ENCODE data around the gene MNT. TPM values are rescaled to one million over a fixed set of nuclear protein-coding genes. Genes with fewer than 3 reads are reported as not detected.

Gene MNT
- total and polyA plus RNA-seq, 4 experiments from 2014 or later = 0.29 to 50.7 (median 23.2) TPM

- Mint-ChIP-seq H3K36me3 (peaks cover 8 to 34% of the 10 kb centered on the region in 2 donors), H3K27ac (peak overlapping the region; percentile 15 to 95 (median 59)), H3K27me3 (peaks cover 0 to 1% of the 10 kb centered on the region in 2 donors), H3K9me3 (peaks cover 0 to 8% (median 0%) of the 10 kb centered on the region in 8 donors), H3K4me3 (no peak overlapping the region), H3K4me1 (peaks cover 20 to 44% (median 27%) of the 10 kb centered on the region in 4 donors)
- intact Hi-C loops (cut with micrococcal nuclease) = no loop called here
- Histone ChIP-seq H3K36me3 (ENCODE audit: insufficient read depth, low read length) (peaks cover 3% of the 10 kb centered on the region), H3K27me3 (ENCODE audit: insufficient read depth, low read length) (no peaks in the 10 kb centered on the region), H3K4me1 (ENCODE audit: insufficient read depth, low read length) (peaks cover 25% of the 10 kb centered on the region), H3K27ac (ENCODE audit: low read depth, low read length) (no peak overlapping the region), H3K9me3 (ENCODE audit: control insufficient read depth in 1 of 2, low read length in 2 of 2) (no peaks in the 10 kb centered on the region), H3K4me3 (ENCODE audit: low read length in 2 of 2) (no peak overlapping the region)
- CTCF ChIA-PET (ENCODE audit: partially characterized antibody) = interaction anchor here (1.2 to 1.9 kb wide), 2 partner anchors 9 to 27 kb away, joined by 3 to 10 read pairs; no protein-coding TSS in a partner anchor
- DNase-seq = peak in 1 of 5 donors; percentile 30
- POLR2A ChIA-PET (ENCODE audit: partially characterized antibody) = interaction anchor here (0.9 kb wide), 1 partner anchor 13 kb away, joined by 3 read pairs; no protein-coding TSS in a partner anchor
These were observed 12.2 kb downstream of the MNT start for GRCh38 chr17:2388683-2389055.

DNA sequence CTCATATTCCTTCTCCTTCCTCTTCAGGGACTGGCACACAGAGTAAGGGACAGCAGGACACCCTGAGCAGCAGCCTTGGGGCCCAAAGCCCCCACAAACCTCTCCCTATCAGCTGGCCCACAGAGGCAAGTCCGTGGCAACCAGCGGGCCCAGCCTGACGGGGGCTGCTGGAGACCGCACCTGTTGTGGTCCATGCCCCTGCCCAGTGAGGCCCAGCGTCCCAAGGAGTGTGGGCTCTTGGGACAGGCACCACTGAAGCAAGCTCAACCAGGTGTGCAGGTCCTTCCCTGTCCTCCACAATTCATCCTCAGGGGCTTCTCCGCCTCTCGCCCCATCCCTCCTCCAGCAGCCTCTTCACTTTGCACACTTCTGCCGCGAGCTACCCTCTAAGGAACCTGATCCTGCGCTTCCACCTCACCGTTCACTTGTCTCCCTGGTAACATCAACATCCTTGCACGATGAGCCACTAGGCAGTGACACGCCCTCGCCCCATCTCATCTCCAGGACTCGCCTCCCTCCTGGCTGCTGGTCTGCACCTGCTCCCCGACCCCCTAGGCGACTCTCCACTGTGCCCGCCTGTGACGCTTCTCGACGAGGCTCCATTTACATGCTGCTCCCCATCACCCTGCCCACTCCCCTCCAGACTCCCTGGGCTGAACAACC is 12.7 kb downstream of the MNT start:
- Histone ChIP-seq H3K4me3 (ENCODE audit: low read length in 2 of 2) (no peak overlapping the region), H3K9me3 (ENCODE audit: control insufficient read depth in 1 of 2, low read length in 2 of 2) (no peaks in the 10 kb centered on the region), H3K36me3 (ENCODE audit: insufficient read depth, low read length) (peaks cover 3% of the 10 kb centered on the region), H3K27me3 (ENCODE audit: insufficient read depth, low read length) (no peaks in the 10 kb centered on the region), H3K4me1 (ENCODE audit: insufficient read depth, low read length) (peaks cover 25% of the 10 kb centered on the region), H3K27ac (ENCODE audit: low read depth, low read length) (no peak overlapping the region)
- POLR2A ChIA-PET (ENCODE audit: partially characterized antibody) = interaction anchor here (0.9 kb wide), 1 partner anchor 14 kb away, joined by 3 read pairs; no protein-coding TSS in a partner anchor
- CTCF ChIA-PET (ENCODE audit: partially characterized antibody) = interaction anchor here (1.2 to 1.9 kb wide), 2 partner anchors 10 to 28 kb away, joined by 3 to 10 read pairs; no protein-coding TSS in a partner anchor
- peak in 1 of 5 donors; percentile 20 for DNase-seq
- H3K27me3 Mint-ChIP-seq = peaks cover 0 to 1% of the 10 kb centered on the region in 2 donors
- intact Hi-C loops (cut with micrococcal nuclease) = no loop called here
- H3K36me3 Mint-ChIP-seq = peaks cover 8 to 31% of the 10 kb centered on the region in 2 donors
- H3K4me3 Mint-ChIP-seq = no peak overlapping the region
- H3K4me1 Mint-ChIP-seq = peaks cover 19 to 47% (median 26%) of the 10 kb centered on the region in 4 donors
- H3K27ac Mint-ChIP-seq = peak overlapping the region in 5 of 7 donors; percentile 32 to 89 (median 59)
- H3K9me3 Mint-ChIP-seq = peaks cover 0 to 8% (median 0%) of the 10 kb centered on the region in 8 donors

DNA sequence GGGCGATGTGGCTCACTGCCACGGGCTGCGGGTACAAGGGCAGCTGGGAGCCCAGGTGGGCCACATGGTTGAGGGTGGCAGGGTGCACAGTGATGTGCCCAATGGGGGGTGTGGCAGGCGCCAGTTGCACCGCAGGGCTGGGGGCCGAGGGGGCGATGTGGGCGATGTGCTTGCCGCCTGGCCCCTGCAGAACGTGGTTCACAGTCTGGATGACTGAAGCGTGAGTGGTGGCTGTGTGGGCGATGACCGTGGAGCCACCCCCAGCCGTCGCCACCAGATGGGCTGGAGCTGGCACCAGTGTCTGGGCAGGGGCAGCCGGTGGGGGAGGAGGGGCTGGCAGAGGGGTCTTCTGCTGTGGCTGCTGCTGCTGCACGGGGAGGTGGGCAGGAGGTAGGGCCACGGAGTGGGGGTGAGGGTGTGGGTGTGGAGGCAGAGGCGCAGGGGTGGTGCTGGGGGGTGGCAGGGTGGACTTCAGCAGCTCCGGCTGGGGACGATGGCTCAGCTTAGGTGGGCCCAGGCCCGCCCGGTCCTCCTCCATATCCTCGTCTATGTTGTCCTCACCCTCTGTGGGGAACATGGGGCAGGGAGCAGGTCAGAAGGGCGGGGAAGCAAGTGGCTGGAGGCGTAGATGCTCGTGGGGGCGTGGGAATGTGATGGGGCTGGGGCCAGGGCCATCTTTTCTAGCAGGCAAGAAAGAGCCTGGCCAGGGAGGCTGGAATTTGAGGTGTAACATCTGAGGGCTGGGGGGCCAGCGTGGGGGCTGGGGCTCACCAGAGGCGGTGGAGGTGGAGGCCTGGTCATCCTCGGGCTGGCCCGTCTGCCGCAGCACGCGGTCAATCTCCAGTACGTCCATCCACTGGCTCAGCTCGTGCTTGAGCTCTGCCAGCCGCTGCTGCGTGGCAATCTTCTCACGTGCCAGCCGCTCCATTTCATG is 13.5 kb downstream of the MNT start:
- H3K27me3 ChIP-seq (ENCODE audit: insufficient read depth, low read length) = no peaks in the 10 kb centered on the region
- no peaks in the 10 kb centered on the region for H3K9me3 ChIP-seq (ENCODE audit: control insufficient read depth in 1 of 2, low read length in 2 of 2)
- intact Hi-C loops (cut with micrococcal nuclease) = no loop called here
- peaks cover 30% of the 10 kb centered on the region for H3K4me1 ChIP-seq (ENCODE audit: insufficient read depth, low read length)
- ChIA-PET POLR2A (ENCODE audit: partially characterized antibody) (interaction anchor here (1.6 kb wide), 1 partner anchor 14 kb away, joined by 5 read pairs; no protein-coding TSS in a partner anchor), CTCF (ENCODE audit: partially characterized antibody) (interaction anchor here (1.2 to 10.0 kb wide), 3 partner anchors 11 to 29 kb away, joined by 3 to 558 read pairs (median 10); no protein-coding TSS in a partner anchor)
- peaks cover 3% of the 10 kb centered on the region for H3K36me3 ChIP-seq (ENCODE audit: insufficient read depth, low read length)
- peak in 1 of 5 donors; percentile 36 for DNase-seq
- H3K36me3 Mint-ChIP-seq = peaks cover 8 to 30% of the 10 kb centered on the region in 2 donors
- no peak overlapping the region for H3K4me3 ChIP-seq (ENCODE audit: low read length in 2 of 2)
- no peak overlapping the region for H3K27ac ChIP-seq (ENCODE audit: low read depth, low read length)
- H3K27me3 Mint-ChIP-seq = peaks cover 0 to under 1% of the 10 kb centered on the region in 2 donors
- H3K4me3 Mint-ChIP-seq = no peak overlapping the region
- peak overlapping the region in 1 of 7 donors; percentile 42 for H3K27ac Mint-ChIP-seq
- H3K4me1 Mint-ChIP-seq = peaks cover 19 to 52% (median 28%) of the 10 kb centered on the region in 4 donors
- H3K9me3 Mint-ChIP-seq = peaks cover 0 to 7% (median 0%) of the 10 kb centered on the region in 8 donors

DNA sequence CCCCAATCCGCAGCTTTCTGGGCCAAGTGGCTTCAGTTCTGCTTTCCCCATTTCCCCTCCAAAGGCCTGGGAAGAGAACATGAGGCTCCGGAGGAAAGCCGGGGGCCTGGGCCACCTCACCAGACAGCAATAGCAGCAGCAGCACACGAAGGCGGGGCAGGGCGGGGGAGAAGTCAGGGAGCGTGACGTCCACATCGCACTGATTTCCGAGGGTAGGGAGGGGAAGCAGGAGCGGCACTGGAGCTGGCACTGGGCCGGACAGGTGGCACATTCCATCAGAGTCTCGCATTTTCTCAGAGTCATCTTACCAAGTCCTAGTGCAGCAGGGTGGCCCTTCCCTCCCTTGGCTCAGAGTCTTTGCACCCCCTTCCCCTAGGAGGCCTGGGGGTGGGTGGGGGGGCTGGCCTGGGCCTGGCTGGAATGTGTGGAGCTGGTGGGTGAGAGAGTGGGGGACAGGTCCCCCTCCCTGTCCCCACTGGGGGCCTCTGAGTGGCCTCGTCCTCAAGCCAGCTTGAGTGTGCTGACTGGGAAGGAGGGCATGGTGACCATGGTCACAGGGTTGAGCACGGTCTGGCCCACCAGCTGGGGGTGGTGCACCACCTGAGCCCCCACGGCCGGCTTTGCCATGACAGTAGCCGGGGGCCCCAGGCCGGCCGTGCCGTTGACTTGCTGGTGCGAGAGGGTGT is 14.3 kb downstream of the MNT start:
- Mint-ChIP-seq H3K36me3 (peaks cover 8 to 23% of the 10 kb centered on the region in 2 donors), H3K9me3 (peaks cover 0 to 5% (median 0%) of the 10 kb centered on the region in 8 donors), H3K4me1 (peaks cover 11 to 46% (median 21%) of the 10 kb centered on the region in 4 donors), H3K27ac (peak overlapping the region in 1 of 7 donors; percentile 46), H3K4me3 (no peak overlapping the region), H3K27me3 (no peaks in the 10 kb centered on the region)
- H3K27me3 ChIP-seq (ENCODE audit: insufficient read depth, low read length) = no peaks in the 10 kb centered on the region
- POLR2A ChIA-PET (ENCODE audit: partially characterized antibody) = interaction anchor here (1.6 kb wide), 1 partner anchor 15 kb away, joined by 5 read pairs; no protein-coding TSS in a partner anchor
- H3K4me1 ChIP-seq (ENCODE audit: insufficient read depth, low read length) = peaks cover 22% of the 10 kb centered on the region
- H3K27ac ChIP-seq (ENCODE audit: low read depth, low read length) = no peak overlapping the region
- H3K4me3 ChIP-seq (ENCODE audit: low read length in 2 of 2) = no peak overlapping the region
- no peaks in the 10 kb centered on the region for H3K9me3 ChIP-seq (ENCODE audit: control insufficient read depth in 1 of 2, low read length in 2 of 2)
- DNase-seq = peak in 1 of 5 donors; percentile 12
- peaks cover 3% of the 10 kb centered on the region for H3K36me3 ChIP-seq (ENCODE audit: insufficient read depth, low read length)
- intact Hi-C loops (cut with micrococcal nuclease) = no loop called here
- CTCF ChIA-PET (ENCODE audit: partially characterized antibody) = interaction anchor here (10.0 kb wide), 1 partner anchor 29 kb away, joined by 558 read pairs; no protein-coding TSS in a partner anchor

DNA sequence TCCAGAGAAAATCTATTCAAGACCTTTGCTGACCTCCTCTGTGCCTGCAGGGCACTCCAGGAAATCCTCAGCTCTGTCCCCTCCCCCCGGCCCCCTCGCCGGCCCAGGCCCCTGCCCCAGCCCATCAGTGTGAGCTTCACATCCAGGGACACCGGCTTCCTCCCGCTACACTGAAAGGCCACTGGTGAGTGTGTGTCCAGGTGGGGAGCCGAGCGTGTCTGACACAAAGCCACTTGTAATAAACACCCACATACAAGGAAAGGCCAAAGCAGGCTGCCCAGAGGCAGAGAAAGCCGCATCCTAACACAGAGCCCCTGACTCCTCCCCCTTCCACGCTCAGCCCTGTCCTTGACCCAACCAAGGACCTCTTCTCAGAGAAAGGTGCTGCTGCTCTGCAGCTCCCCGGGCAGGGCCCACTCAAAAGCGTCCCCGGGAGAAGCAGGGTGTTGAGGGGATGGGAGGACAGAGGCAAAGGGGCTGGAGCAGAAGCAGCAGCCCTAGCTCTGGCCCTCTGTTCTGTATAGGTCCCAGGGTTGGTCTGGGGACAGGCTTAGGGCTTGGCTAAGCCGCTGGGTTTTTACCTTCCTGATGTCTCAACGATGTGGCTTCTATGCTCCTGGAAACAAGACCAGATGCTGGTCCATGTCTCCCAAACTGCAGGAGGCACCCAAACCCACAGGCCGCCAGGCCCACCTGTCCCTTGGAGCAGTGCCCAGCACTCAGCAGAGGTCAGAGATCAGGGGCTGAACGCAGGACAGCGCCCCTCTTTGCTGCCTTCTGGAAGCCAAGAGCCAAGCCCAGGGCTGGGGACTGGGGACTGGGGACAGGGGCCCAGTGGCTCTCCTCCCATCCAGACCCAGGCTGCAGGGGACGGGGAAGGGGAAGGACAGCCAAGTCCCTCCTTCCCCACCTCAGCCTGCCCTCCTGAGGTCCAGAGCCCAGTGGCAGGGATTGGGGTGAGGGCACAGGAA is 15.3 kb downstream of the MNT start:
- H3K27me3 ChIP-seq (ENCODE audit: insufficient read depth, low read length) = no peaks in the 10 kb centered on the region
- no peak overlapping the region for H3K27ac ChIP-seq (ENCODE audit: low read depth, low read length)
- no peaks in the 10 kb centered on the region for H3K9me3 ChIP-seq (ENCODE audit: control insufficient read depth in 1 of 2, low read length in 2 of 2)
- H3K27ac Mint-ChIP-seq = peak overlapping the region in 2 of 7 donors; percentile 15 to 46
- intact Hi-C loops (cut with micrococcal nuclease) = no loop called here
- H3K4me1 ChIP-seq (ENCODE audit: insufficient read depth, low read length) = peaks cover 12% of the 10 kb centered on the region
- peaks cover 10 to 26% of the 10 kb centered on the region in 2 donors for H3K36me3 Mint-ChIP-seq
- ChIA-PET CTCF (ENCODE audit: partially characterized antibody) (interaction anchor here (10.0 kb wide), 1 partner anchor 30 kb away, joined by 558 read pairs; no protein-coding TSS in a partner anchor), POLR2A (ENCODE audit: partially characterized antibody) (interaction anchor here (1.0 to 1.6 kb wide), 3 partner anchors 14 to 30 kb away, joined by 4 to 5 read pairs (median 4); no protein-coding TSS in a partner anchor)
- no peaks in the 10 kb centered on the region for H3K27me3 Mint-ChIP-seq
- peaks cover 0 to 5% (median 0%) of the 10 kb centered on the region in 8 donors for H3K9me3 Mint-ChIP-seq
- peak in 1 of 5 donors; percentile 8 for DNase-seq
- peaks cover 11 to 35% (median 14%) of the 10 kb centered on the region in 4 donors for H3K4me1 Mint-ChIP-seq
- H3K36me3 ChIP-seq (ENCODE audit: insufficient read depth, low read length) = peaks cover 3% of the 10 kb centered on the region
- no peak overlapping the region for H3K4me3 ChIP-seq (ENCODE audit: low read length in 2 of 2)
- no peak overlapping the region for H3K4me3 Mint-ChIP-seq
